CD4-positive, alpha-beta T cell treated with Interleukin-15 for 4 hours (primary cell): ENCODE measurements around the gene COL24A1.

Source experiments
- DNase-seq: peaks from one replicate; pipeline ENCODE4 v3.0.0-alpha.2; 2020; ENCODE audit warnings: low spot score

COL24A1 gene

DNA sequence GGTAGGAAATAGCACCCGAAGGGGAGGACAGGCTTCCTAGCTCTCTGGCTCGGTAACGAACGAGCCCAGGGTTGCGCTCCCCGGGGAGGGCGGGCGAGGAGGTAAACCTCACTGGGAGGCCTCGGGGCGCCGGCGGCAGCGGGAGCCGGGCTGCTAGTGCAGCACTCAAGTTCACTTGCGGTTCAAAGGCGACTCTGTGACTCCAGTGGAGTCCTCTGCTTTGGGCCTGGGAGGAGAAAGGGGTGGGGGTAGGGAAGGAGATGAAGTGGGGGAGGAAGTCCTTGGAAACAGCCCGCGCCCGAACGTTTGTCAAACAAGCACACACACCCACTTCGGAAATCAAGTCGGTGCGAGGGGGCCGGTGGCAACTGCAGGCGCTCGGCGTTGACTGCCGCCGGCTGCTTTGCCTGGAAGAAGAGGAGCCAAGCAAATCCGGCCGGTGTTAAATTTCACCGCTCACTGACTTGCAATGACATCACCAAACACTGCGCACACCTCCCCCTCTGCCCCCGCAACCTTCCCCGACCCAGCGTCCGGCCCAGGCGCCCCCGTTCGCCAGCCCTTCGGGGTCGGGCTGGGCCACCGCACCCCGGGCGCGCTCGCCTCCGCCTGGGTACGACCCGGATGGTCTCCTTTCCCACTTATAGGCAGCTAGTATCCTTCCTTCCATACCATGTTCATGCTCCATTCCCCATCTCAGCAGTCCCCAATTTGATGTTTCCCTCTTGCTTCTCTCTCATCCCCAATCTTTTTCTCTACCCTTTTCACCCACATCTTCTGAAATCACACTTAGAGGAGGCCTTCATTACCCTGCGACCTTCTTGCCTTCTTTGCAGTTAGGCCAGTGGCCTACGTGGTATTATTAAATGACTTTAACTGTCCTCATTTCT lies at the start of gene COL24A1:
Gene COL24A1 (minus strand): TSS at position 207 of the 890 bp plus-strand sequence. CDS start 376 bp downstream, outside the sequence.
- DNase-seq = no peak

DNA sequence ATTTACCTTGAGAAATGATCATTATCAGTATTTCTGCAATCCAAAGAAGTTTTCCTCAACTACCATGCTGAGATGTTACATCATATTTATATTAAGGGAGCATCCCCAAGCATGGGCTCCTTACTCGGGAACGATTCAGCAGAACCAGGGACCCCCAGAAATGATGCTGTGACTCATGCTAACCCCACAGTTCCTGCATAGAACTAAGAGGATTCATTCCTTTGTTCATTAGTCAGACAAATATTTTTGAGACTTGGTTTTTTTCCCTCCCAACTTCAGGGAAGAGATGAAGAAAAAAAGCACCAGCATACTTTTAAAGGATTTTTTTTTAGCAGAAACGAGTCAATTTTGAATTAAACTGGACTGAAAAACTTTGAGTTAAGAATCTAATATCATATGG lies 49.2 kb upstream of the COL24A1 start:
- DNase-seq = no peak

- no peak for DNase-seq
These were observed 46.2 kb upstream of the COL24A1 start for GRCh38 chr1:86202552-86203340.

GRCh38 chr1:86201311-86201710 lies 44.7 kb upstream of the COL24A1 start:
- no peak for DNase-seq

DNA sequence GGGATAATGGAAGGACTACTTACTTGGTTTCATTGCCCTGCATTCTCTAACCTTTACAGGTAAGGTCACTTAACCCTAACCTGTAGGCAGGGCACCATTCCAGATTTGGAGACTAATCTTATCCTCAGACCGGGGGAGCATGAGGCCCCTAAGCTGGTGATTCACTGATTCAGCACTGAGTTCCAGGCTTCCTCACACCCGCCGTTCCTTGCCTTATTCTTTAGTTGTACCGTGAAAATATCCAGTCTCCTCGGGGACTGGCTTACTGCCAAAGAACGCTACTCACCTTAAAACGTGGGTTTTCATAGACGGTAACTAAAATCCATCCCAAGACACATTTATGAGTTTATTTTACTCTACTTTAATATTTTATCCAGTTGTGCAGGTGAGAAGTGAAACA lies 44.3 kb upstream of the COL24A1 start:
- DNase-seq = no peak

DNA sequence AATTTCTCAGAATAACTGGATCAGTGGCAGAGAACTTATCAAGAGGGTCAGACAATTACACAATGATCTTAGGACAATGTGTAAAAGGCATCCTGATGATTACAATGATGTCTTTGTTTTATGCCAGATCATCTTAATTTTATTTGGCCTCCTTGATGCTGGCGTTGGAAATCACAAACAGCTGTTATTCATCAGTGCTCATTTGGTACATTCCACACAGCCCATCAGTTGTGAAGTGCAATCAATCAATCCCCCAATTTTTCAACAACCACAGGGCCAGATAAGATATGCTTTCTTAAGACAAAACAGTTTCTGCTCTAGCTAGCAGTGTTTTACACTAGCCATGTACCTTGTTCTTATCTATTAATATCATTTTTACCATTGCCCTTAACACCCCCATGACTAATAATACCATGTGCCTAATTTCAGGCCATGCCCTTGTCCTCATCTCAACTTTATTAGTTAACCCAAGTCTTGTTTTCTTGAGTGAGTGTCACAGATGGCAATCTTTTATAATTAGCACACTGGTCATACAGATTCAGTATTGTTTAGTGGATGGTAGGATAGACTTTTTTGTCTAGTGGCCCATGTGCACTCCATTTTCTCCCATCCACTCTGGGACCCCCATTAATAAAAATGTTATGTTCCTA lies 40.8 kb upstream of the COL24A1 start:
- DNase-seq = no peak

GRCh38 chr1:86195281-86195680 lies 38.7 kb upstream of the COL24A1 start:
- DNase-seq = no peak

- no peak for DNase-seq
These were observed 38.0 kb upstream of the COL24A1 start for GRCh38 chr1:86194491-86195034.

DNA sequence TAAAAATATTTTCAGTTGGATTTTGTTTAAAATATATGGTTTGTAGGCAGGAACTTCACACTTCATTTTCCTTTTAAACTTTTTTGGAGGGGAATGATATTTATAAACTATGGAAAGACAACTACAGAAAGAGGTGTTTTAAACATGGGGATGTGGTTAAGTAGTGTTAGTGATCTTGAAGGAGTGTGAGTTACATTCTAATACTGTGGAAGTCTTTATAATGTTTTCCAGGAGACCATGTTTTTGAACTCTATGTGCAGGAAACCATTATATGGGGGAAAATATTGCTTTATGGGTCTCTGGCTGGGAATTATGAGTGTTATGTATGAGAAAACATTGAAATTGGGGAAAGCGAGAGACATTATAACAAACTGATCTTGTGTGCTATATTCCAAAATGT lies 35.8 kb upstream of the COL24A1 start:
- no peak for DNase-seq

GRCh38 chr1:86191958-86192357 lies 35.4 kb upstream of the COL24A1 start:
- no peak for DNase-seq

- DNase-seq = no peak
These were observed 34.3 kb upstream of the COL24A1 start for GRCh38 chr1:86190873-86191272.

- DNase-seq = no peak
These were observed 27.9 kb upstream of the COL24A1 start for GRCh38 chr1:86184426-86184825.

DNA sequence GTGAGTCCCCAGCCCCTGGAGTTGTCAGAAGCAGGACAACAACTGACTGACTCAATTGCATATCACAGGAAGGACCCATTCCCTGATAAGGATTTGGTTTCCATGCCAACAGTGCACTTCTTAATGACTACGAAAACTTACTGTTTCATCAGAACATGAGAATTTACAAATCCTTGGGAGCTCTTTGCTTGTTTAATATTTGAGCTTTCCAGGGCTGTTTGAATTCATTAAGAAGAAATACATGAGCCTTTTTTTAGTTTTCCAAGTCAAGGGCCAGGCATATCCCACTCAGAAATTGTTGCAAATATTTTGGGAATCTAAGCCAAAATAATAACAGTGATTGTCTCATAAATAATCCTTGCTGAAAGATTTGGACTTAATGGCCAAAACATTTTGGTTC lies 27.2 kb upstream of the COL24A1 start:
- no peak for DNase-seq

DNA sequence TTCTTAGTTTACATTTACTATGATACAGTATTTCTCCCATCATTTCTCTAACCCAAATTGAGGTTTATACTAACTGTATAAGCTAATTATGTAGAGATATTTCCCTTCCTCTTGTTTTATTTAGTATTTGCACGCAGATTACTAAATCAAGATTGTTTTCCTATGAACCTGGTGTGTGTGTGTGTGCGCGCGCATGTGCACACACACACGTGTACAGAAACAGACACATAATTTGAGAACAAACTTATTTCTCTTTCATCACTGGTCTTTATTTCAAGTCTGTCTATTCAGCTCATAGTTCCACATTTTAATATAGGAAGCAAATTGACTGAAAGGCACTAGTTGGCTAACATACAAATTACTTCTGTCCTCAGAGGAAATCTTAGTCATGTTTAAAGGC lies 19.7 kb upstream of the COL24A1 start:
- DNase-seq = no peak

- no peak for DNase-seq
These were observed 19.2 kb upstream of the COL24A1 start for GRCh38 chr1:86175756-86176155.

- DNase-seq = no peak
These were observed 13.1 kb upstream of the COL24A1 start for GRCh38 chr1:86169625-86170024.

DNA sequence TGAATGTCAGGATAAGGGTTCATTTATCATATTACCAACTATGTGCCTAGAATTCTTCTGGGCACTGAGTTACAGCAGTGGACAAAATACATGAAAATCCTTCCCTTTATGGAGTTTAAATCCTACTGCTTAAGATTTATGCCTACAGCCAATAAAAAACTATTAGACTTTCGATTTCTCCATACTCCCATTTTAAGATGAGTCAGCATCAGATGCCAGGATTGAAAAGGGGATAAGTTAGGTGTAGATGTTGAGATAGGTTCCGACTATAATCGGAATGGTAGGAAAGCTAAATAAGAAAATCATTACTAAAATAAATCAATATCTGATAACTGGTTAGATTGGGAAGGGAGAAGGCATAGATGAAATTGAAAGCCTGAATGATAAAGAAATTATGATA lies 3.2 kb upstream of the COL24A1 start:
- no peak for DNase-seq

DNA sequence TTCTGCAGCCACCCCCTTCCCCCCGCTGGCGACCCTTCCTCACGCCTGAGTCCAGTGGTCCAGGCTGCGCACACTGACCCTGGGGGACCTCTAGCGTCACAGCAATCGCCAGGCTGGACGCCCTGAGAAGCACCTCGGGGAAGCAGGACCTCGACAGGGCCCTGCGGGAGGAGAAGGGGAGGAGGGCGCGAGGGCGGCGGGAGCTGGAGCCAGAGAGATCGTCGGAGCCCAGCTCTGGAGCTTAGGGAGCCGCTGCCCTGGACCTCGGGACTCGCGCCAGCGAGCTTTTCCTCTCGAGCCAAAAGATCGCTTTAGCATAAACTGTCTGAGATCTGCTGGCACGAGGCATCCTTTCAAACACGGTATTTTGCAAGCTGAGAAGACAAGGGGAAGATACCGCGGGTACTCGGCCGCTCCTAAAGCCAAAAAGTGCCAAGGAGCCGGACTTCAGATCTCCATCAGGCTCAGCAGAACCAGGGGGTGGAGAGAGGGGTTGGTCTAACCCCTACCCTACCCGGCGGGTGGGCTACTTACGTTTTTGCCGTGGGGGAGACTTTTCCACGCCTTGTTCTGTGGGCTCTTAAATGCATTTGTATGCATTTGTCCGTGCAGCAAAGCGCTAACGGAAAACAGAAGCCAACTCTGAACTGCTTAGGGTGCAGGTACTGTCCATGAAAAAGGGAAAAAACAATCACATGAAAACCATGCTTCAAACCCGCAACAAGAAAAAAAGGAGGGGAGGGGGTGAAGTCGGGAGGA lies 586 bp downstream of the COL24A1 start:
- no peak for DNase-seq

- DNase-seq = no peak
These were observed 1.3 kb downstream of the COL24A1 start for GRCh38 chr1:86155051-86155806.

DNA sequence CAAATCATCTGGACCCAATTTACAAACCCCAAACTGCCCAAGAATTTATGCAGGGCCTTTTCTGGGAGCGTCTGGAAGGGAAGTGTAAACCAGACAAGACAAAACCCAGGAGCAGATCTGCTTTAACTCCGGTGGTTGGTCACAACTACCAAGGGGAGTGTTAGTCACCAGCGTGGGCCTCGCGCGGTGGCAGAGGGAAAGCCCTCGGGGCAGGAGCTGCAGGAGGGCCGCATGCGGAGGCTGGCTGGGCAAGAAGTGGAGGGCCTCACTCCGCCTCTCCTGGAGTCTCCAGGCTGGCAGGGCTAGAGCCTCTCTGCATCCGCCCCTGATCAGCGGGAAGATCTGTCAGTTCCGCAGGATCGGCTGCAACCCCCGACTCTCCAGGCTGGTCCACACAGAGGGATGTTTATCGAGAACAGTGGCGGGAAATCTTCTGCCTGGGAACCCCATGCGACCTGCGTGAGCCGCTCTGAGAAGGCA lies 2.0 kb downstream of the COL24A1 start:
- DNase-seq = no peak

DNA sequence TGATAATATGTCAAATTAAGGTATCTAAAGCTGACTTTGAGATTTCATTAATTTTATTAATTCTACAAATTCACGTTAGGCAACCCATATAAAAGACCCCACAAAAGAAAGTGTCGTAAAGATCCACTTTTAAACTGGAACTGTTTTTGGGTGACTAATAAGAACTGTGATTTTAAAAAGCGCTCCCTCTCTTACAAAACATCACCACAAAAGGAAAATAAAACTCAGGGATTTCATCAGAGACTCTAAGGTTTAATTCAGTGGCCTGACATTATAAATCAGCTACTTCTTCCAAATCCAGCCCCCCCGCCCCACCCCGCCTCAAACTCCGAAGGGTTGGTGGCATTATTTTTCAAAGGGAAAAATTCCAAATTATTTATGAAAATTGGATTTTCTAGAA lies 2.7 kb downstream of the COL24A1 start:
- DNase-seq = no peak
